HG03432 (cell line): ENCODE results near the gene GRID1.
"Not testable (repeated sequence)": the region's sequence is repeated elsewhere in the genome, so short reads cannot be mapped to it uniquely, and the experiment has no call there.

Source experiments
- ATAC-seq: cut with Tn5 transposase; IDR thresholded peaks from one replicate; pipeline ENCODE4 v1.9.1; 2021; ENCODE audit warnings: mild to moderate bottlenecking, moderate library complexity; ENCODE audit not compliant: unreplicated experiment

Gene GRID1

GRCh38 chr10:85861513-85862197, 504.9 kb downstream of the GRID1 start:
- ATAC-seq: no peak

- no peak for ATAC-seq
Observed at GRCh38 chr10:85859859-85860258, 506.7 kb downstream of the GRID1 start.

- no peak for ATAC-seq
Observed at GRCh38 chr10:85858776-85859515, 507.6 kb downstream of the GRID1 start.

- ATAC-seq: no peak
Observed at GRCh38 chr10:85857791-85858190, 508.8 kb downstream of the GRID1 start.

GRCh38 chr10:85857305-85857704, 509.3 kb downstream of the GRID1 start:
- no peak for ATAC-seq

GRCh38 chr10:85851934-85852333, 514.7 kb downstream of the GRID1 start:
- no peak for ATAC-seq

GRCh38 chr10:85851325-85851724, 515.3 kb downstream of the GRID1 start:
- no peak for ATAC-seq

GRCh38 chr10:85850736-85851135, 515.9 kb downstream of the GRID1 start:
- no peak for ATAC-seq

GRCh38 chr10:85849315-85849714, 517.3 kb downstream of the GRID1 start:
- no peak for ATAC-seq

GRCh38 chr10:85848756-85849155, 517.8 kb downstream of the GRID1 start:
- no peak for ATAC-seq

GRCh38 chr10:85847085-85847484, 519.5 kb downstream of the GRID1 start:
- ATAC-seq: no peak

- ATAC-seq: not testable (repeated sequence)
Observed at GRCh38 chr10:85838660-85839059, 527.9 kb downstream of the GRID1 start.

- ATAC-seq: no peak
Observed at GRCh38 chr10:85832988-85833387, 533.6 kb downstream of the GRID1 start.

GRCh38 chr10:85831422-85831821, 535.2 kb downstream of the GRID1 start:
- ATAC-seq: no peak

GRCh38 chr10:85826377-85826776, 540.2 kb downstream of the GRID1 start:
- ATAC-seq: no peak

GRCh38 chr10:85811405-85811804, 555.2 kb downstream of the GRID1 start:
- ATAC-seq: no peak

- ATAC-seq: no peak
Observed at GRCh38 chr10:85810674-85811073, 555.9 kb downstream of the GRID1 start.

GRCh38 chr10:85795460-85795859, 571.1 kb downstream of the GRID1 start:
- ATAC-seq: no peak

- ATAC-seq: no peak
Observed at GRCh38 chr10:85794553-85794952, 572.0 kb downstream of the GRID1 start.

GRCh38 chr10:85792533-85792858, 574.1 kb downstream of the GRID1 start:
- no peak for ATAC-seq

- no peak for ATAC-seq
Observed at GRCh38 chr10:85791818-85792532, 574.6 kb downstream of the GRID1 start.
